DMS 273 (cell line): Measurements from ENCODE around the gene RPS15.

Experiments
- DNase-seq: peaks from one replicate; lab custom pipeline; 2025; ENCODE audit not compliant: unreplicated experiment; lab: John Stamatoyannopoulos, UW

RPS15 gene

DNA sequence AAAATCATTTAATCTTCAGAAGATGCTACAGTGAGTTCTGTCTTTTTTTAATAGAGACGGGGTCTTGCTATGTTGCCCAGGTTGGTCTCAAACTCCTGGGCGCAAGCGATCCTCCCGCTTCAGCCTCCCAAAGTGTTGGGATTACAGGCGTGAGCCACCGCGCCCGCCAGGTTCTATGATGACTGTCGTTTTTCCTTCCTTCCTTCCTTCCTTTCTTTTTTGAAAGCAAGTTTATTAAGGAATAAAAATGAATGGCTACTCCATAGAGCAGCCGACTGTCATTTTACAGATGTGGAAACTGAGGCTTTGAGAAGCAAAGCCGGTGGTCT, 36.3 kb upstream of the RPS15 start:
- no peak for DNase-seq

DNA sequence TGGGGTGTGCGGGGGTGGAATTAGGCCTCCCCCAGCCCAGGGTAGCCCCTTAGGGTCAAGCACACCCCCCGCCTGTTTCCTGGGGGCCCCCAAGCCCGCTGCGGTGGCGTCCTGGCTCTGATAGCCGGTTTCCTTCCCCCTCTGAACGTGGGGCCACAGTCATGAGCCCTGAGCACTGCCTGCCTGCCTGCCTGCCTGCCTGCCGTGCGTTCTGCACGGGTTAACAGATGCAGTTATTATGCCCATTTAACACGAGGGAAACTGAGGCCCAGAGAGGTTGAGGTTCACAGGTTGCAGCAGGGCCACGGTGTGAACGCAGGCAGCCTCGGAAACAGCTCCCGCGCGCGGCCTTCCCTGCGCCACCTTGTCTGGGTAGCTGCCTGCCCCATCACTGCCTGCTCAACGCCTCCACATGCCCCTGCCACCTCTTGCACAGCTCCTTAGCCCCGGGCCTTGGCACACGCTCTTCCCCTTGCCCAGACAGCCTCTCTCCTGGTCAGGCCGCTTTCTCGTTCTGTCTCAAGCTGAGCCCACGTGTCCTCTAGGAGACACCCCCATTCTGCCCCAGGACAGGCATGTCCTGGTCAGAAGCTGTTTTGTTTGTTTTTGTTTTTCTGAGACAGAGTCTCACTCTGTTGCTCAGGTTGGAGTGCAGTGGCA, 35.7 kb upstream of the RPS15 start:
- DNase-seq, result no peak

DNA sequence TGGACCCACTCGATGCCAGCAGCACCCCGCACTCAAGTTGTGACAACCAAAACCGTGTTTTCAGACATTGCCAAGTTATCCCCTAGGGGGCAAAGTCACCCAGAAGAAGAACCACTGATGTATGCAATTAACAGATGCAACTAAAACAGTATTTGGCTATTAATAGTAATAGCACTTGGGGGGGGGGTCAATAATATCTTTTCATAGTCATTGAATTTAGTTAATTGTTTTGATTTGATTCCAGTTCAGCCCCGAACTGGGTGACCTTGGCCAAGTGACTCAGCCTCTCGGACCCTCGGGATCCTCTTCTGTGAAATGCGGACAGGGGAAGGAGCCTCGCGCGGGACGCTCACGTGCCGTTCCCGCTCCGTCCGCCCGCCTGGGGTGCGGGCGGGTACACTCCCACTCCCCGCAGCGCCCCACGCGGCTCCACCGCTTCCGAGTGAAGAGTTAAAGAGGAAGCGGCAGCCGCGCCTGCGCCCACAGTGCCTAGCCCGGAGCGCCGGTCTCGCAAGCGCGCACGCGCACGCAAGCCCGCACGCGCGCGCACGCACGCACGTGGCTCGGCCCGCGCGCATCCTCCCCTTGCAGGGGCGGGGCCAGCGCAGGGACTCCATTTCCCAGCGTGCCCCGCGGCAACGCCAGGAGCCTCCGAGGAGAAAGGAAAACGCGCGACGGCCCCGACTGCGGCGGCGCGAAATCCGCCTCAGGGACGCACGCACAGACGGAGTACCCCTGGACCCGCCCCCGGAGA, 31.2 kb upstream of the RPS15 start:
- DNase-seq, result peak; percentile 100

DNA sequence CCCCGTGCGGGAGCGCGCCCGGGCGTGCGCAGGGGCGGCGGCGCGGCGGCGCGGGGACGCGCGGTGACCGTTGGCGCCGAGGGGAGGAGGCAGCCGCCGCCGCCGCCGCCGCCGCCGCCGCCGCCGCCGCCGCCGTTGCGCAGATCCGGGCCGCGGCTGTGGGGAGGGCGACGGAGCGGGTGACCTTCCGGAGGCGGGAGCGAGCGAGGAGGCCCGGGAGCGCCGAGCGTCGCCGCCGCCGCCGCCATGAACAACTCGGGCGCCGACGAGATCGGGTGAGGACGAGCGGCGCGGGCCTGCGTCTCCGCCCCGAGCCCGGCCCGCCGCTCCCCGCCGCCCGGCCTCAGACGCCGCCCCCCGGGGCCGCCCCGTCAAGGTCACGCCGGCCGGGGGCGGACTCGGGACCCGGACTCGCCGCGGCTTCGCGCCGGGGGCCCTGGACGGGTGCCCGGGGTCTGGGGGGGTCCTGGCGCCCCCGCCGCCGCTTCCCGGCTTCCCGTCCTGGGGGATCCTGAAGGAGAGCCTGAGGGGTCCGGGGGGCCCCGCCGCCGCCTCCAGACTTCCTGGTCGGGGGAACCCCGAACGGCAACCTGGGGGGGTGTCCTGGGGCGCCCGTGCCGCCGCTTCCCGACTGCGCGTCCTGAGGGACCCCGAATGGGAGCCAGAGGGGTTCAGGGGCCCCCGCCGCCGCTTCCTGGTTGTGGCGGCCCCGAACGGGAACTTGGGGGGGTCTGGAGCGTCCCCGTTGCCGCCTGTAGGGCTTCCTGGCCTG, 30.5 kb upstream of the RPS15 start, which contains the start of gene DAZAP1:
Gene DAZAP1, plus strand, starts transcription at position 59 of the 772 bp plus-strand sequence. Its CDS starts 188 bp downstream, at position 247.
- no peak for DNase-seq

DNA sequence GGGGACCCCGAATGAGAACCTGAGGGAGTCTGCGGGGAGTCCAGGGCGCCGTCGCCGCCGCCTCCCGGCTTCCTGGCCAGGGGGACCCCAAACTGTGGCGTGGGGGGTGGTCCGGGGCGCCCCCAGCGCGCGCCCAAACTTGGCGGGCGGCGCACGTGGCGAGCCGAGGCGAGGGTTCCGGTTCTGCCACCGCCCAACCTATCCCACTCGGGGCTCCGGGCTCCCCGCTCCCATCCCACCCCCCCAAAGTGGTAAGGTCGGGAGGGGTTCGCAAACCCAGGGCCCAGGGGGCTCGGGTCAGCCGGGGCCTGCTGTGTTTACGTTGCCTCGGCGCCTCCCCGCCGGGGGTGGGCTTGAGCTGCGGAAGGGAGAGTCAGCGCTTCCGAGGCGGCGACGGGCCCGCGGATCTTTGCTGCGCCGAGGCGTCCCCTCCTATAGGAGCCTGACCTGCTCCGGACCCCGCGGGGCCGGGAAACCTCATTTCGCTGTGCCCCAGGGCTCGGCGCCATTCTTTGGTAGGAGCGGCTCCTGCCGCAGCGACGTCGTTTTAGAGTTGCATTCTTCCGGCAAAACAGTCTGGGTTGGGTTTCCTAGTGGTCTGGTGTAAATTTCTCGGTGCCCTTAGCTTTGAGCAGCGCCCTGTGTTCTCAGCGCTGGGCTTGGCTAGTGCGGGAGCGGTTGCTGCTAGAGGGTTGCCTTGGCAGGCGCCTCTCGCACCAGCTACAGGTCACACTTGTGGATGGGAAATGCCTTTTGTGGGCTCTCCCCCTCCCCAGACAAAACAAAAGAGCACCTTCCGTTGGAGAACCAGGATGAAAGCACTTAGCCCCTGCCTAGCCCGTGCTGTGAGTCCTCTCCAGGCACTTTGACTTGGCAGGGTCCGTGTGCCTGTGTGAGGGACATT, 29.6 kb upstream of the RPS15 start:
- DNase-seq, result peak; percentile 82

DNA sequence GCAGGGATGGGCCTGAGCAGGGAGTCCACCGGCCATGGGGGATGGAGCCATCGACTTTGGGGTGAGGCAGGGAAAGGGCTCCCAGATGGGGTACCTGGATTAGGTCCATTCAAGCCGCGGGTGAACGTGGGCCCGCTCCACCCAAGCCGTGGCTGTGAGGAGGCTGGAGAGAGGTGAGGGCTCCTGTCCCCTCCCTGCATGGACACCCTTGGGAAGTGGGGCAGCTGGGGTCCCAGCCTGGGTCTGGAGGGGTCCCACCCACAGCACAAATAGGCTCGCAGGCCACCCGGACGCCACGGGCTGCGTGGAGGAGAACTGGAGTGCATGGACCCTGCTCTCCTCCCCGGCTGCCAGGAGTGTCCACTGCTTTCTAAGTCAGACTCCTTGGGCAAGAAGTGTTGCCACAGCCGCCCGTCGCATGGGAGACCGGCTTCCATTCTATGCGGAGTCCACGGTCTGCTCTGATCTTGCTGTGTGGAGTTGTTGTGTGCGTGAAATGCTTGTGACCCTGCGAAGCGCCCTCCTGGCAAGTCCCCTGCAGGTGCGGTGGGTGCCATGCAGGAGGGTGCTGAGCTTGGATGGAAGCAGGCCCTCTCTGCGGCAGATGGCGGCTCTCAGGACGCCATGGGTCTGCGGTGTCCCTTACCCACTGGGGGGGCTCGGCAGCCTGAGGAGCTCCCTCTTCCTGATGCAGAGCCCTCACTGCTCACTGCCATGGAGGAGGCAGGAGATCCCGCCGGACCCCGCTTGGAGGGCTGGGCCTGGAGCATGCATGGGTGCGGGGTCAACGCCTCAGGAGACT, 28.8 kb upstream of the RPS15 start:
- DNase-seq, result peak; percentile 50

DNA sequence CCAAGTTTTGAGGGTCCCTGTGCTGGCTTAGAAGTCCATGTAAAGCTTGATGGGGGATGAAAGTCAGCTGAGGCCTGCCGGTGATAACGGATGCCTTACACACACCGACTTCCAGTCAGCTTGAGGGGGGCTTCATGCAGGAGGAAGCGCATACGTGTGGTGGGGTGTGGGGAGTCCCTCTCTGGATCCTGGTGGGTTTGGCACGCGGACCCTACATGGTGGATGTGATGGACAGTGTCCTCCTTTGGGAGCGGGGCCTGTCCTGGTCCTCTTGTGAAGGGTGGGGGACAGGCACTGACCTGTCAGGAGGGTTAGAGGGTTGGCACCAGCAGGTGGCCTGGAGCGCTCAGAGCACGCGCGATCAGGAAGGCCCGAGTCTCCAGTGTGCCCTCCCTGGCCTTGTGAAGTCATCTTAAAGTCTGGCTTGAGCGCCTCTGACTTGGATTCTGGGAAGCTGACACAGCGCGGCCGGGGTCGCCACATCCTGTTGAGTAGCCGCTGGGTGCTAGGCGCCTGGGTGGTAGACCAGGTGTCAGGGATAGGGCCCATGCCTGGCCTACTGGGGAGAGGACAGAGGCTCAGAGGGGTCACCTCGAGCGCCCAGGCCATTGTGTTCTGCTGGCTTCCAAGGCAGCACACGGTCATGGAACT, 27.9 kb upstream of the RPS15 start:
- DNase-seq, result no peak

DNA sequence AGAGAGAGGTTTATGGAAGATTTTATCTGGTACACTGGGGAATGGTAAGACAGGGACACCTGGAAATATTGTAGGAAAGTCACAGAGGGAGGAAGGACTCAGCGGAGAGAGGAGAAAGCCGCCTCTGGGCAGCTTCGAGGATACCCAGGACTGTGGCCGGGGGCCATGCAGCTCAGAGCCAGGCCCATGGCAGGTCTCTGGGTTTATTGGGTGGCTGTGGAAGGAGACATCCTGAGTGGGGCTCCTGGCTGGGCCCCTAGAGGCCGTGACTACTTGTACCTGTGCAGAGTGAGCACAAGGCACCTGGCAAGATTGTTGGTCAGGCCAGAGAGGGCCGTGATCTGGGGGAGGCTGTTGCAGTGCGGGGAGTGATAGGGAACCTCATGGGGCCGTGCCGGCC, 27.4 kb upstream of the RPS15 start:
- DNase-seq, result no peak

DNA sequence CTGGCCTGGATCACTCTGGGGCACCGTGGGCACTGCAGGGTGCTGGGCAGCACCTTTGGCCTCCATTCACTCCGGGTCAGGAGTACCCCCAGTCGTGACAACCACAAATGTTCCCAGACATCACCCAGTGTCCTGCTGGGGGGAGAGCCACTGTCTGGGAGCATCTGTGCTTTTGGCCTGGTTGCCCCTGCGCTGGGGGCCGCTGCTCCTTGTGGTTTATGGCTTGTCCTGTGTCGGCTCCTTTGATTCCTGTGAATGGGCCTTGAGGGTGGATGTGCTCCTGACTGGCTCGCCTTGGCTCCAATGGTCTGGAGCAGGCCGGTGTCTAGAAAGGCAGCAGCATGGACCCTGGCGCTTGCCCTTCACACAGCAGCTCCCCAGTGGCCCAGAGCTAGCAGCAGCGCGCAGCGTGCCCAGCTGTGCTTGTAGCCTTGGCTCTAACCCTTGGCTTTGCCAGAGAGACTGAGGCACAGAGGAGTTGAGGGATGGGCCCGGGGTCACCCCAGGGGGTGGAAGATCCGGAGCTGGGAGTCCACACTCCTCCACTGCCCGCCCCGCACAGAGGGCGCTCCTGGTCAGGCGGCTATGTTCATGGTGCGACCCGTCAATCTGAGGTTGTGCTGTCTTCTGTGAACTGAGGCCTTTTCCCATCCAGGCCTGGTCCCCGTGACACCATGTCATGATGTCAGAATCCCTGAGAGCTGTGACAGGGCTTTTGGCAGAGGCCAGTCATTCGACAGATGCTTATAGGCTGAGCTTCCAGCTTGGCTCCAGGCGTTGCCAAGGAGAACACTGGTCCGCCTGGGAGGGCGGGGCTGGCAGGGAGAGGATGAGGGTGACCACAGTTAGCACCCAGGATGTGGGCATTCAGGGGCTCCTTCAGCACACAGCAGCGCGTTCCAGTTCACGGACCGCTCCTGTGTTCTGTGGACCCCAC, 26.7 kb upstream of the RPS15 start:
- peak; percentile 84 for DNase-seq

DNA sequence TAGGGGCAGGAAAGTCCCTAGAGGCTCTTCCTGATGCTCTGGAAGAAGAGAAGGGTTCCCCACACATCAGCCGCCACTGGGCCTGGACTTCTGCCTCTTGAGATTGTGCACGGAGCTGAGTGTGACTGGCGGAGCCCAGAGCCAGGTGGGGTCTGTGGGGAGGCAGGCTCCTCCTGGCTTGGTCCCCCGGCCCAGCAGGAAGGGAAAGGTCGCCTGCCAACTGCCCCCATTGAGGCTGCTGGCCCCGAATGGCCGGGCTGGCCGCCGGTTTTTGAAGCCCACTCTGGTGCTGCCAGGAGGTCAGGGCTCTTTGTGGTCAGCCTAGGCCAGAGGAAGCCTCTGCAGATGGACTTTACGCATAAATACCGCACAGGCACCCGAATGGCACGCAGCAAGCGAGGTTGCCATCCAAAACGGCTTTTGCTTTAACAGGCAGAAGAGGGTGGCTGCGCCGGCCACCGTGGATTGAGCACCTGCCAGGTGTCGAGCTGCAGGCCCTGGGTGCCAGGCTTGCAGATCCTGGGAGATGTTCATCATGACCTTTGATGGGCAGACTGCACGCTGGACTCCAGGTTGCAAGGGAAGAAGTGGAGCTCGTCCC, 25.8 kb upstream of the RPS15 start:
- no peak for DNase-seq

DNA sequence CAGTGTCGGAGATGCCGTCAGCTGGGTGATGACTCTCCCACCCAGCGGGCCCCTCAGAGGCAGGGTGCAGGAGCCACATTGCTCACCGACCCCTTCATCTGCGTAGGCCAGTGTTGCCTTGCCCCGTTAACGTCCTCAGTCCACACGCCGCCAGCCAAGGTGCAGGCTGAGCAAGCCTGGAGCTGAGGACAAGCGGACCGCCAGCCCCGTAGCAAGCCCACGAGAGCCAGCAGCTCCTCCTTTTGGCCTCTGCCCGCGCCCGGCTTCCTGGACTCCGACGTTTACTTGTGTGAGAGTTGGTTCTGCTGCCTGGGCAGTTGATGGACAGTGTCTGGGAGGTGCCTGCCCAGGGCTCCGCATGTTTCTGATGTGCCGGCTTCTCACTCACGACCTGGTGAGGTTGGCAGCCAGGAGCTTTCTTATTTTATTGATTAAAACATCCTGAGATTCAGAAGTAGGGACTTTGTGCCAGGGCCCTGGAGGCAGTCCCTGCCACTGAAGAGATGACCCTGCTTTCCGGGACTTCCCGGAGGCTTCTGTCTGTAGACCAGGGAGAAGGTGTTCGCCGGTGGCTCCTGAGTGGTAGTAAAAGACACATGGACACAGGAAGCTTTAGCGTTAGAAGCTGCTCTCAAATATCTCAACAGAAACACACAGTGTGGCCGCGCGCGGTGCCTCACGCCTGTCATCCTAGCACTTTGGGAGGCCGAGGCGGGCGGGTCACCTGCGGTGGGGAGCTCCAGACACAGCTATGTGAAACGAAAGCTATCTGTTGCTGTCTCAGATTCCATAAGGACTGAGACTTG, 25.0 kb upstream of the RPS15 start:
- no peak for DNase-seq

DNA sequence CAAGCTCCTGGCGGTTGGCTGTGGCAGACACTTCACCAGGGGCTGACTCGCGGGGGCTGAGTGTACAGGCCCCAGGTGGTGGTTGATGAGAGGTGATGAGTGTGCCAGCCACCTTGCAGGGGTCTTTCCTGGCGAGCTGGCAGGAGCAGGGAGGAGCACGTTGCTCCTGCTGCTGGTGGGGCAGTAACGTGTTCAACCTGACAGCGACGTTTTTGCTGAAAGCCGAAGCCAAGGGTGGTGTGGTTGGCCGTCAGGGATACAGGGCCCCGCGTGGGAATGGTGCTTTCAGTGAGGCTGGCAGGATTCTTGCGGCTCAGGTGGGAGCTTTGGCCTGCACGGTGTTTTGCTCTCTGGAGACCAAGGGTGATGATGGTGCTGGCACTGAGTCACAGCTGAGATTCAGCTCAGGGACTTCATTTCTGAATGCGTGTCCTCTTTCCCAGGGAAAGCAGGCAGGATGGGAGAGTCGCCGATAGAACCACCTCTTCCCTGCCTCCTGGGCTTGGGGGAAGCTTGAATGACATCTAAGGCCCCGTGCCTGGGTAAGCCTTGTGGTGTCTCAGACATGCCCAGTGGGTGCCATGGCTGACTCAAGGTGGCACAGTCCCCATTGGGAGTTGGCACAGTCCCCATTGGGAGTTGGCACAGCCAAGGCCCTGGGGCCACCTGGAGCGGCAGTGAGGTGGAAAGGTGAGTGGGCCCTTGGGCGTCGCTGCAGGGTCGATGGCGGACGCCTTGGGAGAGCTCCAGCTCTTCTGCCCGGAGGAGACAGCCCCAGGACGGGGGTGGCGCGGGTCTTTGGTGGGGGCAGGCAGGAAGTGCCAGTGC, 22.0 kb upstream of the RPS15 start:
- DNase-seq, result no peak

DNA sequence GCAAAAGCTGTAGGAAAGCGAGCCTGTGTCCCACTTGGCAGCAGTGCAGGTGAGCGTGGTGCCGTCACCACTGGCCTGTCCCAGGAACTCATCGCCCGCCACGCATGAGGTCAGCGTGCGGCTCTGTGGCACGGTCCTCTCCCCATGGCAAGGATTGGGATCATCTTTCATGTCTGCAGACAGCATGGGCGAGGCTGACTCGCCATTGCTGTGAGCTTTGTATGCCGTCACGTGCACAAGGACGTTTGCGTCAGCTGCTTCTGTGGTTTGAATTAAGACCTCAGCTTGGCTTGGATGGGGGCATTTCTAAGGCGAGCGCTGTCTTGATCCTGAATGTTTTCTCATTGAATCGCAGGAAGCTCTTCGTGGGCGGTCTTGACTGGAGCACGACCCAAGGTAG, 21.1 kb upstream of the RPS15 start:
- no peak for DNase-seq

DNA sequence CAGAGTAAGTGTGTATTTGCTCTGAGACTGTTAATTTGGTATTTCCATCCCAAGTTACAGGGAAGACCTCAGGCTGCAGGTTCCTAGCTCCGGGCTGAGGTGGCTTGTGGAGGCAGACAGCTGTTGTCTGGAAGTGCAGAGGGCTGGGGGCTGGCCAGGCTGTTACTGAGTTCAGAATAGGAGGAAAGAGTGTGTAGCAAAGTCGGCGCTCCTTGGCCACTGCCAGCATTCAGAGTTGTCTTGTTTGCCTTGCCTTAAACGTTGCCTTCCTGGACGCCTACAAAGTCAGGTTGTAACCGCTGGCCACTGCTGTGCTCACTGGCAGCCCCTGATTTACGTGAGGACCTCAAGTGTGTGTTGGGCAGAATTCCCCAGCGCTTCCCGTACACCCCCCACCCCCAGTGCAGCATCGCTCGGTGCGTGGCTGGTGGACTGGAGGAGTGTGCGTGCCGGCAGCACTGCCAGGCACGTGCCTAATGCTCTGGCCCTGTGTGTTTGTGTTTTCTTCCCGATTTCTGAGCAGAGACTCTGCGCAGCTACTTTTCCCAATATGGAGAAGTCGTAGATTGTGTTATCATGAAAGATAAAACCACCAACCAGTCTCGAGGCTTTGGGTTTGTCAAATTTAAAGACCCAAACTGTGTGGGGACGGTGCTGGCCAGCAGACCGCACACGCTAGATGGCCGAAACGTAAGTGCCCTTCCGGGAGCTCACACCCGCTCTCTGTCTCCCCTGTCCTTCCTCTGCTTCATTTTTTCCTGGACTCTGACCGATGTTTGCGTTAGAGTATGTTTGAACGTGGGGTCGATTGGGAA, 20.3 kb upstream of the RPS15 start:
- DNase-seq, result no peak

DNA sequence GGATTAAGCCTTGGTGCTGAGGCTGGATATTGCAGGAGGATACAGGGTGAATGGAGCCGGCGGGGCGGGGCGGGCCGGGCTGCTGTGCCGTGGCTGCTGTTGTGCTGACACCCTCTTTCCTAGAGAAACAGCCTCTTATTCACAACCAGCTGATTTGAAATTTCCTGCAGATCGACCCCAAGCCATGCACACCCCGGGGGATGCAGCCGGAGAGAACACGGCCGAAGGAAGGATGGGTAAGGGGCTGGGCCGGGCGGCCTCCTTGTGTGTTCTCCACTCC, 19.8 kb upstream of the RPS15 start:
- DNase-seq, result no peak
